K562 (cell line): Measurements from ENCODE around the gene ATP1A2. TPM values are rescaled to one million over a fixed set of nuclear protein-coding genes. Genes with fewer than 3 reads are reported as not detected.

Experiments
- ATAC-seq: fragments of 200-7000 bp; cut with Tn5 transposase; 3 replicates; pipeline ENCODE4 v1.9.1; 2020; ENCODE audit warnings: moderate library complexity
- BruUV-seq: library from RNA; stranded (reverse); fragments of 400-500 nt; replicated peaks from 2 replicates; lab custom pipeline; 2021; lab: Mats Ljungman, UMichigan
- CTCF ChIA-PET: fragments of 300-600 bp; formaldehyde crosslinking; extraction: SDS; loops from one replicate; lab custom pipeline; 2021; ENCODE audit warnings: low intra/inter-chr PET ratio; lab: Yijun Ruan, JAX
- POLR2A ChIA-PET: fragments of 300-600, 350-650 bp; sonication (Branson Sonifier 250); formaldehyde crosslinking; extraction: SDS; loops from one replicate; lab custom pipeline; 2021; ENCODE audit warnings: antibody characterized with exemption, inconsistent platforms; lab: Yijun Ruan, JAX
- DNase-seq, 4 experiments: peaks; one replicate each; pipeline versions ENCODE4 v3.0.0 to v3.0.0-alpha.2; 2011 to 2018; ENCODE audit warnings: low spot score in 3 of 4, mixed read lengths in 3 of 4; ENCODE audit errors: extremely low read depth in 1 of 4
- FAIRE-seq: peaks from 2 replicates; lab custom pipeline; 2011; peaks lifted over from hg19 to GRCh38; lab: Jason Lieb, UNC
- H2AFZ ChIP-seq: 2 replicates; pipeline ENCODE4 v1.6.0; 2011; ENCODE audit warnings: low read depth, low read length, control low read depth, inconsistent platforms
- H3K27ac ChIP-seq: fragments of 200-600 bp; 3 replicates; pipeline ENCODE4 v1.8.0; 2011; ENCODE audit warnings: low read depth, mild to moderate bottlenecking, control low read depth, inconsistent platforms, low read length, moderate library complexity, mixed read lengths; ENCODE audit errors: extremely low read depth
- H3K27me3 ChIP-seq, 2 experiments: fragments of 300-600 bp in 1 of 2; 2 replicates in 1 of 2; 3 replicates in 1 of 2; pipeline versions ENCODE4 v1.6.0 to v1.8.0; 2011; ENCODE audit warnings: inconsistent platforms in 2 of 2, low read length in 2 of 2, mild to moderate bottlenecking in 1 of 2, mixed read lengths in 1 of 2, moderate library complexity in 1 of 2; ENCODE audit not compliant: control insufficient read depth in 2 of 2, insufficient read depth in 2 of 2
- H3K36me3 ChIP-seq: fragments of 300-600 bp; 3 replicates; pipeline ENCODE4 v1.8.0; 2011; ENCODE audit warnings: mild to moderate bottlenecking, low read length, inconsistent platforms; ENCODE audit not compliant: control insufficient read depth, insufficient read depth
- H3K4me1 ChIP-seq, 2 experiments: fragments of 200-600 bp in 1 of 2; replicated peaks in 1 of 2; 2 replicates in 1 of 2; 3 replicates in 1 of 2; pipeline versions ENCODE4 v1.5.1 to v1.8.0; 2011; ENCODE audit warnings: inconsistent platforms in 2 of 2, low read length in 2 of 2, mild to moderate bottlenecking in 1 of 2, mixed read lengths in 1 of 2, moderate library complexity in 1 of 2; ENCODE audit not compliant: control insufficient read depth in 2 of 2, insufficient read depth in 2 of 2
- H3K4me2 ChIP-seq: 2 replicates; pipeline ENCODE4 v1.6.1; 2011; ENCODE audit warnings: low read length, control low read depth, inconsistent platforms, mixed read lengths; ENCODE audit not compliant: insufficient read depth
- H3K4me3 ChIP-seq: fragments of 200-600 bp; sonication (generic), shearing (Covaris generic); 2 replicates; pipeline ENCODE4 v1.5.1; 2016; ENCODE audit warnings: control low read depth, inconsistent platforms
- H3K79me2 ChIP-seq: fragments of 200-600 bp; 3 replicates; pipeline ENCODE4 v1.8.0; 2011; ENCODE audit warnings: low read length, inconsistent platforms; ENCODE audit not compliant: control insufficient read depth, insufficient read depth
- H3K9ac ChIP-seq, 2 experiments: 2 replicates each; pipeline versions ENCODE4 v1.6.0 to v1.6.1; 2011; ENCODE audit warnings: low read depth in 2 of 2, low read length in 2 of 2, control low read depth in 1 of 2, inconsistent platforms in 1 of 2, mild to moderate bottlenecking in 1 of 2, mixed read lengths in 1 of 2; ENCODE audit not compliant: insufficient read depth in 1 of 2
- H3K9me1 ChIP-seq: one replicate; pipeline ENCODE4 v1.6.0; 2011; ENCODE audit warnings: inconsistent platforms, mild to moderate bottlenecking, low read length, moderate library complexity; ENCODE audit not compliant: control insufficient read depth, insufficient read depth
- H3K9me3 ChIP-seq: replicated peaks from 2 replicates; pipeline ENCODE4 v1.5.1; 2011; ENCODE audit warnings: low read depth, low read length, inconsistent platforms; ENCODE audit not compliant: control insufficient read depth, insufficient read depth
- H4K20me1 ChIP-seq: replicated peaks from 2 replicates; pipeline ENCODE4 v1.6.1; 2011; ENCODE audit warnings: low read length, inconsistent platforms, mixed read lengths; ENCODE audit not compliant: control insufficient read depth, insufficient read depth
- ATF4 ChIP-seq: fragments of 450-650 bp; formaldehyde crosslinking; IDR thresholded peaks from 2 replicates; pipeline ENCODE4 v1.4.0; 2022; ENCODE audit warnings: mild to moderate bottlenecking, moderate library complexity
- BDP1 ChIP-seq: IDR thresholded peaks from 3 replicates; pipeline ENCODE4 v1.6.1; 2011; ENCODE audit not compliant: insufficient read length, insufficient read depth
- JUND ChIP-seq, 2 experiments: IDR thresholded peaks; 2 replicates in 1 of 2; 3 replicates in 1 of 2; pipeline ENCODE4 v1.6.1; 2011; ENCODE audit warnings: borderline replicate concordance in 2 of 2, low read depth in 2 of 2, low read length in 2 of 2, improper control_type of control experiment in 1 of 2, missing biosample characterization in 1 of 2, missing genetic modification characterization in 1 of 2, missing genetic modification reagents in 1 of 2
- MAFG ChIP-seq: fragments of 450-650 bp; conservative IDR thresholded peaks from 2 replicates; pipeline ENCODE4 v1.6.1; 2016; ENCODE audit warnings: missing genetic modification characterization, missing compliant biosample characterization
- MITF ChIP-seq: IDR thresholded peaks from 2 replicates; pipeline ENCODE4 v1.6.1; 2014; ENCODE audit warnings: antibody characterized with exemption
- POLR2B ChIP-seq: fragments of 450-650 bp; IDR thresholded peaks from 2 replicates; pipeline ENCODE4 v1.6.1; 2018; ENCODE audit warnings: low read depth; ENCODE audit not compliant: partially characterized antibody
- PRPF4 ChIP-seq: fragments of 200-400 bp; formaldehyde crosslinking; IDR thresholded peaks from one replicate; pipeline ENCODE4 v1.6.1; 2017; ENCODE audit warnings: low read length, low read depth, mild to moderate bottlenecking; ENCODE audit not compliant: insufficient read depth, poor library complexity, severe bottlenecking
- RBM39 ChIP-seq: fragments of 200-400 bp; formaldehyde crosslinking; optimal IDR thresholded peaks from 2 replicates; pipeline ENCODE3; 2018; ENCODE audit warnings: low read depth, low read length
- SNIP1 ChIP-seq: fragments of 450-650 bp; IDR thresholded peaks from 2 replicates; pipeline ENCODE4 v1.7.1; 2017; ENCODE audit warnings: low read depth, mild to moderate bottlenecking
- ZC3H4 ChIP-seq: sonication (generic); formaldehyde crosslinking; IDR thresholded peaks from 2 replicates; pipeline ENCODE4 v1.9.0; 2021; ENCODE audit warnings: missing genetic modification reagents, borderline replicate concordance
- ZNF12 ChIP-seq: sonication (generic); formaldehyde crosslinking; IDR thresholded peaks from 2 replicates; pipeline ENCODE4 v1.4.0; 2020; ENCODE audit warnings: mild to moderate bottlenecking, missing genetic modification reagents
- ZNF133 ChIP-seq: fragments of 250-450 bp; sonication (Bioruptor Pico); IDR thresholded peaks from 2 replicates; pipeline ENCODE4 v1.4.0; 2020; ENCODE audit warnings: mild to moderate bottlenecking
- ZNF232 ChIP-seq: sonication (generic); formaldehyde crosslinking; IDR thresholded peaks from 2 replicates; pipeline ENCODE4 v1.8.0; 2022; ENCODE audit warnings: mild to moderate bottlenecking, missing genetic modification reagents
- WGBS: fragments of 100-300 bp; shearing (Covaris generic); methylation state at CpG from one replicate; pipeline ENCODE4 v1.1.6; 2016; ENCODE audit warnings: low coverage, mixed read lengths; ENCODE audit not compliant: insufficient coverage; ENCODE audit errors: missing lambda C conversion rate; 5-methylcytosine and 5-hydroxymethylcytosine counted together
- in situ Hi-C: fragments of 300-500 bp; cut with MboI; formaldehyde crosslinking; loops from 4 replicates; pipeline ENCODE4 v1.15.0; 2018; ENCODE audit warnings: inconsistent platforms, mixed read lengths
- intact Hi-C: fragments of 100-400 bp; cut with micrococcal nuclease; formaldehyde crosslinking; loops from 2 replicates; pipeline ENCODE4 v1.14.2; 2022
- polyA plus RNA-seq, 8 experiments: library from polyadenylated mRNA; depleted of rRNA in 4 of 8; stranded (reverse) in 5 of 8; unstranded in 3 of 8; fragments of >200 nt; fragmentation: Nextera tagmentation in 2 of 8; fragmentation: Illumina TruSeq in 1 of 8; extraction: Ambion mirVana in 2 of 8; extraction: Trizol in 1 of 8; gene quantifications; 2 replicates each; pipeline versions ENCODE4 v1.2.1 to v1.2.3, GENCODE V29; 2011 to 2014; ENCODE audit warnings: inconsistent platforms in 1 of 8, missing spikeins in 1 of 8
- total RNA-seq, 7 experiments: library from RNA; depleted of rRNA in 6 of 7; stranded (reverse); fragments of >200 nt in 6 of 7; fragmentation: Illumina TruSeq in 2 of 7; extraction: Trizol in 2 of 7; gene quantifications; 2 replicates each; pipeline versions ENCODE4 v1.2.1 to v1.2.3, GENCODE V29; 2011 to 2021; ENCODE audit warnings: low replicate concordance in 1 of 7

Gene ATP1A2
- total and polyA plus RNA-seq, 9 of the 15 experiments (the other 6 are each of a cell fraction or from before 2014, with no cell fraction given) = 0.04 to 0.11 (median 0.09) TPM; not detected in 6

DNA sequence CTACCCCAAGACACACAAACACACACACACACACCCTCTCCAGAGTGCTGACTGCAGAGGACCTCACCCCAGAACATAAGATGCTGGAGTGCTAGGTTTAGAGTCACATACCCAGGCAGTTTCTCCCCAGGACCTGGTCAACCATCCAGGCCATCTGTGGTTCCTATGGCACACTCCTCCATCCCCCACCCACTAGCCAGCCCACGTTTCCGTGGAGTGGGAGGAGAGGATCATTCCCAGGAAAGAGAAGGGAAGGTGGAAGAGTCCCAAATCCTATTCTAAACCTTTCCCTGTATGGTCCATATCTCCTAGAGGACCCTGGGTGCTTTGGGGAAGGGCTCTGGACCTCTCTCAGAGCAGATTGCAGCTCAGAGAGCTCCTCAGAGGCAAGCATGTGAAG lies 33.1 kb upstream of the ATP1A2 start:
- BruUV-seq = no TSS peak
- no peaks in the 10 kb centered on the region for H3K9me1 ChIP-seq
- intact Hi-C loops = loop anchor here (5.0 kb wide), 1 partner anchor 145 kb away; no protein-coding TSS in a partner anchor
- in situ Hi-C loops = no loop called here
- H3K79me2 ChIP-seq = no peaks in the 10 kb centered on the region
- no peak overlapping the region for H3K27ac ChIP-seq
- TF ChIP-seq ZNF12 (CRISPR knock-in tag) (no peak), RBM39 (no peak), POLR2B (no peak)
- no peak overlapping the region for H3K9ac ChIP-seq
- ChIA-PET CTCF (interaction anchor here (0.7 kb wide), 1 partner anchor 1963 kb away, joined by 6 read pairs; no protein-coding TSS in a partner anchor), POLR2A (interaction anchor here (0.9 kb wide), 1 partner anchor 36 kb away, joined by 3 read pairs; no protein-coding TSS in a partner anchor)
- no peak overlapping the region for H2AFZ ChIP-seq
- no peaks in the 10 kb centered on the region for H3K36me3 ChIP-seq
- H3K27me3 ChIP-seq = peaks cover 9 to 29% of the 10 kb centered on the region in 2 experiments; a peak in 4 of 5 replicates
- H3K4me3 ChIP-seq = no peak overlapping the region
- no peak overlapping the region for H3K4me2 ChIP-seq
- no peak for FAIRE-seq
- H4K20me1 ChIP-seq = peaks cover 7% of the 10 kb centered on the region; the same call in 1 of the 2 replicates
- WGBS = 0% methylated on average over 2 of the region's 2 CpGs
- ATAC-seq = no peak
- DNase-seq = no peak
- H3K9me3 ChIP-seq = no peaks in the 10 kb centered on the region
- H3K4me1 ChIP-seq = peaks cover 0 to 16% of the 10 kb centered on the region in 2 experiments; a peak in 1 of 5 replicates

DNA sequence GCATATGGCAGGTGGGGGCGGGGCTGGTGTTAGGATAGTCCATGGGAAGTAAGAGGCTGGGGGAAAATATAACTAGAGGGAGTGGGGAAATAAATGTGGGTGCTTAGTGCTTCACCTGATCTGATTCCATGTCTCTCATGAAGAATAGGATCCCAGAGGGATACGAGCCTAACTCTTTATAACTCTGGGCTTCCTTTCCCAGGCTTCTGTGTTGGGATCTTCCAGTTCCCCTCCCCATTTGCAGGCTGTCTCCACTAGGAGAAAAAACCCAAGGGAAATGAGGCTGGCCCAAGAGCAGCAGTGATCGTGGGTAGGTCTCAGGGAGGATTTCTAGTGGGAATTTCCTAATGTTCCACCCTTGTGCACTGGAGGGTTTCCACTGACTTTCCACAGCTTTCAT lies 32.6 kb upstream of the ATP1A2 start:
- H3K27ac ChIP-seq = no peak overlapping the region
- no peak for TF ChIP-seq BDP1
- no peak for TF ChIP-seq ZNF232 (CRISPR knock-in tag)
- no peak for TF ChIP-seq ATF4
- no peak for TF ChIP-seq SNIP1
- TF ChIP-seq JUND (IDR thresholded peaks at IDR 0.05; ENCODE audit: borderline replicate concordance, low read depth, low read length) = no peak
- TF ChIP-seq JUND (tag; IDR thresholded peaks at IDR 0.05; ENCODE audit: borderline replicate concordance, low read depth, low read length) = no peak
- no peak for TF ChIP-seq PRPF4
- no peak for TF ChIP-seq MITF
- no peak for TF ChIP-seq ZNF133 (CRISPR knock-in tag)
- no peak for TF ChIP-seq MAFG (tag)
- TF ChIP-seq ZC3H4 = no peak
- no peak overlapping the region for H3K9ac ChIP-seq
- peaks cover 0 to 16% of the 10 kb centered on the region in 2 experiments; a peak in 1 of 5 replicates for H3K4me1 ChIP-seq
- 0% methylated on average over 3 of the region's 3 CpGs for WGBS
- H3K79me2 ChIP-seq = no peaks in the 10 kb centered on the region
- H3K9me3 ChIP-seq = no peaks in the 10 kb centered on the region
- H3K9me1 ChIP-seq = no peaks in the 10 kb centered on the region
- ChIA-PET POLR2A (interaction anchor here (0.7 kb wide), 1 partner anchor 335 kb away, joined by 3 read pairs; no protein-coding TSS in a partner anchor), CTCF (interaction anchor here (0.7 kb wide), 1 partner anchor 1964 kb away, joined by 6 read pairs; no protein-coding TSS in a partner anchor)
- intact Hi-C loops (loop anchor here (5.0 kb wide), 1 partner anchor 146 kb away; no protein-coding TSS in a partner anchor), in situ Hi-C loops (no loop called here)
- no peak overlapping the region for H3K4me2 ChIP-seq
- no peak for DNase-seq
- no peak for ATAC-seq
- peaks cover 9 to 26% of the 10 kb centered on the region in 2 experiments; a peak in 4 of 5 replicates for H3K27me3 ChIP-seq
- H3K36me3 ChIP-seq = no peaks in the 10 kb centered on the region
- H3K4me3 ChIP-seq = no peak overlapping the region
- no peak overlapping the region for H2AFZ ChIP-seq
- FAIRE-seq = peak; percentile 15
- BruUV-seq = no TSS peak
- peaks cover 7% of the 10 kb centered on the region; the same call in 1 of the 2 replicates for H4K20me1 ChIP-seq
